GM12873 (cell line): ENCODE data around the gene BLM.

Experiments used
- CTCF ChIP-seq: IDR thresholded peaks from 2 replicates; pipeline ENCODE4 v1.5.1; 2012; ENCODE audit warnings: low read depth, mild to moderate bottlenecking, moderate library complexity, low read length, control low read depth; ENCODE audit not compliant: insufficient read depth; ENCODE audit errors: missing control alignments

The BLM gene

GRCh38 chr15:90762109-90762508 lies 45.0 kb downstream of the BLM start:
- no peak for TF ChIP-seq CTCF

GRCh38 chr15:90763366-90764099 lies 46.4 kb downstream of the BLM start:
- no peak for TF ChIP-seq CTCF

GRCh38 chr15:90765531-90765930 lies 48.4 kb downstream of the BLM start:
- no peak for TF ChIP-seq CTCF

GRCh38 chr15:90765966-90766365 lies 48.8 kb downstream of the BLM start:
- TF ChIP-seq CTCF: no peak

- TF ChIP-seq CTCF: no peak
Observed at GRCh38 chr15:90769375-90769774, 52.2 kb downstream of the BLM start.

GRCh38 chr15:90773485-90773884 lies 56.3 kb downstream of the BLM start:
- no peak for TF ChIP-seq CTCF

- TF ChIP-seq CTCF: no peak
Observed at GRCh38 chr15:90774731-90775514, 57.8 kb downstream of the BLM start.
